Mammary epithelial cell (primary cell): Measurements from ENCODE around the gene PARP2.

Experiments used
- EZH2 ChIP-seq: IDR thresholded peaks from 2 replicates; pipeline ENCODE4 v1.6.1; 2012; ENCODE audit warnings: low read length, inconsistent platforms, borderline replicate concordance
- TF ChIP-seq, protein P1 (sequence below), 2 donors: IDR thresholded peaks in 1 of 2; conservative IDR thresholded peaks in 1 of 2; 2 replicates each; pipeline ENCODE4 v1.5.1; 2011 to 2012; ENCODE audit warnings: inconsistent platforms in 2 of 2, low read length in 2 of 2, mild to moderate bottlenecking in 2 of 2, control low read depth in 1 of 2, low read depth in 1 of 2; ENCODE audit not compliant: insufficient read depth in 1 of 2; ENCODE audit errors: extremely low read depth in 1 of 2

DNA sequence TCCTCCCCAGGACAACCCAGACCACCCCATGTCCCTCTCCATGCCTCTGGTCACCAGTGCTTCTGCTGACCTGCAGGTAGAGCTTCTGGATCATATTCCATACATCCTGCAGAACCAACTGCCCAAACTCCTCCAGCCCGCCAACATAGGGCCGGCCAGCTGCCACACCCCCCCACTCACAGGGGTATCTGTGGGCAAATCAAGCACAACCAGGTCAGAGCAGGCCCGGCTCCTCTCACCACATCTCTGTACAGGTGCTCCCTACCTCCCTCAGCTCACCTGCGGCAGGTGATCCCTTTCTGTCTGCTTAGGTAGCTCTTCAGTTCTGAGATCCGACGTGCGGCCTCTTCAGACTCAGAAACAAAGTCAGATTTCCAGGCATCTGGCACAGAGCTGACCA is 40.9 kb downstream of the PARP2 start:
- TF ChIP-seq, protein P1, sequence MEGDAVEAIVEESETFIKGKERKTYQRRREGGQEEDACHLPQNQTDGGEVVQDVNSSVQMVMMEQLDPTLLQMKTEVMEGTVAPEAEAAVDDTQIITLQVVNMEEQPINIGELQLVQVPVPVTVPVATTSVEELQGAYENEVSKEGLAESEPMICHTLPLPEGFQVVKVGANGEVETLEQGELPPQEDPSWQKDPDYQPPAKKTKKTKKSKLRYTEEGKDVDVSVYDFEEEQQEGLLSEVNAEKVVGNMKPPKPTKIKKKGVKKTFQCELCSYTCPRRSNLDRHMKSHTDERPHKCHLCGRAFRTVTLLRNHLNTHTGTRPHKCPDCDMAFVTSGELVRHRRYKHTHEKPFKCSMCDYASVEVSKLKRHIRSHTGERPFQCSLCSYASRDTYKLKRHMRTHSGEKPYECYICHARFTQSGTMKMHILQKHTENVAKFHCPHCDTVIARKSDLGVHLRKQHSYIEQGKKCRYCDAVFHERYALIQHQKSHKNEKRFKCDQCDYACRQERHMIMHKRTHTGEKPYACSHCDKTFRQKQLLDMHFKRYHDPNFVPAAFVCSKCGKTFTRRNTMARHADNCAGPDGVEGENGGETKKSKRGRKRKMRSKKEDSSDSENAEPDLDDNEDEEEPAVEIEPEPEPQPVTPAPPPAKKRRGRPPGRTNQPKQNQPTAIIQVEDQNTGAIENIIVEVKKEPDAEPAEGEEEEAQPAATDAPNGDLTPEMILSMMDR (conservative IDR thresholded peaks at IDR 0.05 in 1 of 2, IDR thresholded peaks at IDR 0.05 in 1 of 2; ENCODE audit: extremely low read depth in 1 of 2, insufficient read depth in 1 of 2, low read depth in 1 of 2, low read length in 2 of 2), result no peak
- TF ChIP-seq EZH2, result no peak
